Type B pancreatic cell (in vitro differentiated cells): ENCODE results near the gene IRS1. TPM values are rescaled to one million over a fixed set of nuclear protein-coding genes. Genes with fewer than 3 reads are reported as not detected.

Experiments
- DNase-seq: peaks from one replicate; pipeline ENCODE4 v3.0.0; 2021; ENCODE audit warnings: mixed read lengths; ENCODE audit not compliant: unreplicated experiment; ENCODE audit errors: extremely low spot score
- H3K27ac Mint-ChIP-seq: 2 replicates; pipeline ENCODE4 v1.8.0; 2021; ENCODE audit warnings: mild to moderate bottlenecking, mixed read lengths
- H3K27me3 Mint-ChIP-seq: 2 replicates; pipeline ENCODE4 v1.8.0; 2021; ENCODE audit warnings: mixed read lengths
- H3K36me3 Mint-ChIP-seq: 2 replicates; pipeline ENCODE4 v1.8.0; 2021; ENCODE audit warnings: mixed read lengths
- H3K4me1 Mint-ChIP-seq: one replicate; pipeline ENCODE4 v1.8.0; 2021; ENCODE audit warnings: mixed read lengths; ENCODE audit not compliant: unreplicated experiment
- H3K4me3 Mint-ChIP-seq: 2 replicates; pipeline ENCODE4 v1.8.0; 2021; ENCODE audit warnings: mild to moderate bottlenecking, mixed read lengths
- H3K9me3 Mint-ChIP-seq: 2 replicates; pipeline ENCODE4 v1.8.0; 2021; ENCODE audit warnings: mixed read lengths
- CTCF ChIP-seq: fragments of 200-600 bp; sonication (generic); conservative IDR thresholded peaks from 2 replicates; pipeline ENCODE4 v1.5.0; 2021; ENCODE audit warnings: antibody characterized with exemption, mild to moderate bottlenecking
- total RNA-seq: library from RNA; stranded (reverse); gene quantifications from 2 replicates; pipeline ENCODE4 v1.2.1, GENCODE V29; 2021; ENCODE audit warnings: low replicate concordance

The IRS1 gene
- total RNA-seq, 1 donor from 2014 or later: 25.9 TPM

GRCh38 chr2:226698671-226699070 lies 100.9 kb downstream of the IRS1 start:
- Mint-ChIP-seq H3K4me3 (no peak overlapping the region), H3K4me1 (peaks cover 27% of the 10 kb centered on the region), H3K27me3 (no peaks in the 10 kb centered on the region), H3K9me3 (no peaks in the 10 kb centered on the region), H3K36me3 (no peaks in the 10 kb centered on the region), H3K27ac (no peak overlapping the region)
- no peak for TF ChIP-seq CTCF
- DNase-seq: no peak

DNA sequence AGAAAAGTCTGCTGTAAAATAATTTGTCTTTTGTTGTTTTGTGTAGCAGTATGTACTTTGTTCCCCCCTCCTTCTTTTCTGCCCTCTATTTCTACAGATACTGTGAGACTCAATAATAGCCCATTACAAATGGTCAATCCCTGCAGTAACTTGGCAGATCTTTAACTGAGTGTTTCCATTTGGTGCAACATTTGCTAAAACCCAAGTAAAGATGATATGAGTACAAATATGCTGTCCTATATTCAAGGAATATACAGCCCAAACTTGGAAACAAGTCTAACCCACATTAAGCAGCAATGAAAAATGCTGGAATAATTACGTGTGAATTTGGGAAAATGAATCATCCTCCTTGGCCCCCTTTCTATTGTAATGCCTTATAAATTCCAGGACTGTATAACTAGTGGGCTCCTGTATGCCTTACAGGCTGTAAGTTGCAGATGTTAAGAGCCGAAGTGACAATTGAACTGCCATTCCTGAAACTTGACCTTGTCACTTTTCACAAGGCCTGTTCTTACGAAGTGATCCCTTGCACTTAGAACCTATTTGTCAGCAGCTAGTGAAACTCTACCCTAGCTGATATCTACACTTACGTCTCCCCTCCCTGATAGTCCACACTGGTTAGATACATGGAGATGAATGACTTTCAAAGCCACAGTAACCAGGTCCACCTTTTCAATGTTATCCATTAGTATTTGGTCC lies 104.9 kb downstream of the IRS1 start:
- Mint-ChIP-seq H3K27ac (no peak overlapping the region), H3K4me3 (no peak overlapping the region), H3K36me3 (no peaks in the 10 kb centered on the region), H3K4me1 (peaks cover 24% of the 10 kb centered on the region), H3K9me3 (no peaks in the 10 kb centered on the region), H3K27me3 (no peaks in the 10 kb centered on the region)
- no peak for DNase-seq
- TF ChIP-seq CTCF: no peak

DNA sequence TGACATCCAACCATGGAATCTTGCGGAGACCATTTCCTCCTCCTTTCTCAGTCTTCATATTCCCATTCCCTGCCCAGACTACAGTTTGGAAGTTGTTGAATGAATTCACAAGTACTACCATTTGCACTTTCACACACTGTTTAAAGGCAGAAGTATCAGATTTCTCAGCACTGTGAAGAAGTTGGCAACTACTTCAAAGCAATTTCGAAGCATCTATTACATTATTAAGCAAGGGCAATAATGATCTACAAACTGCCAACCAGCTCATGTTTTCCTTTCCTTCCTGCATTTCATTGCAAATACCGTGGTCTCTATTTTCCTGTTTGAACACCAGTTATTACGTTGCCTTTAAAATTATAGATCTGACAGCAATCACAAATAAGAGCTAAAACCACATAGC lies 105.5 kb downstream of the IRS1 start:
- no peak overlapping the region for H3K4me3 Mint-ChIP-seq
- no peak for DNase-seq
- TF ChIP-seq CTCF: no peak
- no peaks in the 10 kb centered on the region for H3K27me3 Mint-ChIP-seq
- H3K27ac Mint-ChIP-seq: no peak overlapping the region
- H3K36me3 Mint-ChIP-seq: no peaks in the 10 kb centered on the region
- H3K4me1 Mint-ChIP-seq: peaks cover 24% of the 10 kb centered on the region
- H3K9me3 Mint-ChIP-seq: no peaks in the 10 kb centered on the region

DNA sequence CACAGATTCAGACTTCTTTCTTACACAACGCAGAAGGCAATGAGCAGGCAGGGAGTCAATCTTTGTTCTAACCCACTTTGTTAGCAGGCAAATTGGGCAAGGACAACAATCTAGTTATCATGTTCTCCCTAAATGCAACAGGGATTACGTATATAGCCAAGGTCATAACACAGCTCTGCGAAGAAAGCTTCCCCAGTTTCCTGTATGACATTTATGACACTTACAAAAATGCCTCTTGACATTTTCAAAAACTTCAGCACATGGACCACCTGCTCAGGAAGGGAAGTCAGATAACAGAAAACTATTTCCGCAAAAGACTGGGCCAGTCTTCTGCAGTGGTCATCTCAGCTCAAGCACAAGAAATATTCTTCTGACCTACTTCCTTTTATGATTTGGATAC lies 106.1 kb downstream of the IRS1 start:
- Mint-ChIP-seq H3K9me3 (no peaks in the 10 kb centered on the region), H3K36me3 (no peaks in the 10 kb centered on the region), H3K4me1 (peaks cover 24% of the 10 kb centered on the region), H3K4me3 (no peak overlapping the region), H3K27me3 (no peaks in the 10 kb centered on the region), H3K27ac (no peak overlapping the region)
- no peak for TF ChIP-seq CTCF
- DNase-seq: no peak

GRCh38 chr2:226692521-226693126 lies 107.0 kb downstream of the IRS1 start:
- Mint-ChIP-seq H3K36me3 (no peaks in the 10 kb centered on the region), H3K4me3 (no peak overlapping the region), H3K4me1 (peaks cover 24% of the 10 kb centered on the region), H3K27ac (no peak overlapping the region), H3K9me3 (no peaks in the 10 kb centered on the region), H3K27me3 (no peaks in the 10 kb centered on the region)
- no peak for TF ChIP-seq CTCF
- no peak for DNase-seq
